HG03159 (cell line): Measurements from ENCODE around the gene SYK.

Experiments used
- ATAC-seq: cut with Tn5 transposase; IDR thresholded peaks from one replicate; pipeline ENCODE4 v1.9.1; 2021; ENCODE audit warnings: mild to moderate bottlenecking, moderate library complexity; ENCODE audit not compliant: unreplicated experiment

The SYK gene

DNA sequence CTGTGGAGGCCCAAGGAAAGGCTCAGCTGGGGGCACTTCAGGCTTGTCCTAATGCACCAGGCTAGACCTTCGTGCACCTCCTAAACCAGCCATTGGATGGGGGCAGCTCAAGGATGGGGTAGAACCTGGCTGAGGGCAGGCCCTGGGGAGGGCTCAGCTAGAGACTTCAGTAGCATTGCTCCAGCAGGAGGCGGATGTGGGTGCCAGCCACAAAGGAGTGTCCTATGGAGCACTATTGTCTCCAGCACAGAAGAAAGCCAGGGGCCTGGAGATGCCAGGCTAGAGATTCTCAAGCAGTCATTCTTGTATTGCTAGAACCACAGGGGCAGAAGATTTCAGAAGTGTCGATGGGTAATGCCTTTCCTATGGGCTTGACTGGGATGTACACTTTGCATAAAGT lies 131.8 kb downstream of the SYK start:
- ATAC-seq = no peak

DNA sequence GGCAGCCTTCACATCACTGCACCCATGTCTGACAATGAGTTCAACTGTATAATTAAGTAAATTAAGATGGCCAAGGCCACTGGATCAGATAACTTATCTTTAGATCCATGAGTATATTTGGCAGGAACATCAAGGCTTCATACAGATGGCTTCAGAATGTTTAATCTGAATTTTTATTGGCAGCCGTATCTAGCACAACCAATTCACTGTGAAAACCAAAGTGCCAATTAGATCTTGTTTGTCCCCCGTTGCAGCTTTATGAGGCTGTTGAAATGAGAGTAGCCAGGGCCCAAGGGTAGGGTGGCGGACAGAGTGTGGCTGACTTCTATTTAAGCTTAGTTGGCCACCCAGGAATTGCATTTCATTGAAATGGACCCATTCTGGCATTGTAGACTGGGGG lies 137.7 kb downstream of the SYK start:
- no peak for ATAC-seq

DNA sequence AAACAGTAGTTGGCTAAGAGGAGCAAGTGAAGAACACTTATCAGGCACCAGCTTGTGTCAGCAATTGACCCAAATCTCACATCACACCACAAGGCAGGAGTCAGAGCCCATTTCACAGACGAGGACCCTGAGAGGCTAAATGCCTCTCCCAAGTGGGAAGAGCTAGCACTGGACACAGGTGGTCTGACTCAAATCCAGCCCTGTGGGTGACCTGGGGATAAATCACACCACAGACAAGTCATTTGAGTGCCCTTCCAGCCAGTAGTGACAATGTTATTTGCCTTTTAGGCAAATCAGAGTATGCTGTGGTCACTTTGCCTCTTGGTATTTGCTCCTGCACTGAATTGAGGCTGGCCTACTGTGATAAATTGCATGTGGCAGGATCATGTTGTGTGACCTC lies 138.7 kb downstream of the SYK start:
- ATAC-seq = no peak

DNA sequence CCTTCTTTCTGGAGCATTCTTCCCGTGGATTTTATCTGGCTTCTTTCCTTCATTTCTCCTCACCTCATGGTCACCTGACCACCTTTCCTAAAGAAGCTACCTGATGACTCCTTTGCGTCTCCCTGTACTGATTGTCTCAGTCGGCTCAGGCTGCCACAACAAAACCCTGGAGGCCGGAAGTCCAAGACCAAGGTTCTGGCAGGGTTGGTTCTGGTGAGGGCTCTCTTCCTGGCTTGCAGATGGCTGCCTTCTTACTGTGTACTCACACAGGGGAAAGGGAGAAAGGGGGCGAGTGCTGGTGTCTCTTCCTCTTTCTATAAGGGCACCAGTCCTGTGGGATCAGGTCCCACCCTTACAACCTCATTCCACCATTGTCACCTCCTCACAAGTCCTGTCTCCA lies 140.0 kb downstream of the SYK start:
- ATAC-seq = no peak

DNA sequence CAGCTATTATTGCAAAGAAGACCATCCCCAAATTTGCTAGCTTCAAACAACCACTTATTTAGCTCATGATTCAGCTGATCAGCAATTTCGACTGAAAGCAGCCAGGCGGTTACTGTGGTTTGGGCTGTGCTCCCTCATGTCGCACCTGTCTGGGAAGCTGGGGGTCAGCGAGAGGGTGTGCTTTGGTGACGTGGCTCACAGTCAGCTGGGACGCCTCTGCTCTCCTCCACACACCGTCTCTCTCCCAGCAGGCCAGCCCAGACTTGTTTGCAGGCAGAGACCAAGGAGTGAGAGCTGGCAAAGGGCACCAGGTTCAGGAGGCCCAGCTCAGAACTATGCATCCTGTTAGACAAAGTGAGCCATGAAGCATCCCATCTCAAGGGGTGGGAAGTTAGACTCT lies 140.9 kb downstream of the SYK start:
- no peak for ATAC-seq

DNA sequence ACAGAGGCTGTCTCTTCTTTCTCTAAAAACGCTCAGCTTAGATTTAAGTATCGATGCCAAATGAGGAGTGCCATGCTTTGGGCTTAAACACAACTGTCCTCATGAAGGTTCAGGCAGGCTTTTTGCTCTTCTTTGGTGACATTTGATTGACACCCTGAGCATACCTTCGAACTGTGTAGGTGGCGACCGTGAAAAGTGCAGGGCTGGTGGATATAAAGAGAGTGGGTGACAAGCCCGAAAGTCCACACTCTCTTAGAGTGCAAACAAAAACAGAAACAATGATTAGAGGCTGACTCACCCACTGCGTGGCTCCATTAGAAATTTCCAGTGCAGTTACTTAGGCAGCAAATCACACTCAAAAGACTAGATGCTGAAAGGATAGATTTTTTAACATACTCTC lies 141.7 kb downstream of the SYK start:
- ATAC-seq = no peak

DNA sequence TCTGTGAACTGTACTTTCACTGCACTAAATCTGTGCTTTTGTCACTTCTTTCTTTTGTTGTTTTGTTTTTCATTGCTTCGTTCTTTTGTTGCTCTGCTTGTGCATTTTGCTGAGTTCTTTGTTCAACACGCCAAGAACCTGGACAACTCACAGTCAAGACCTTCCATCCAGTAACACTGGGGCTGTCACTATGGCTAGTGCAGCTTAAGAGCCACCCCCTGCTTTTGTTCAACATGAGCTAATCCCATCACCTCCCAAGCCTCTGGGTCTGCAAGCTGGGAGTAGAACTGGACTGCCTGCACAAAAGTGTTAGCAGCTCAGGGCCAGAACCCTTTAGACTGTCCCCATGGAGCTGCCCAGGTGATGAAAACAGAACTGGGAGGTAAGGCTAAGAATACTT lies 143.7 kb downstream of the SYK start:
- no peak for ATAC-seq

DNA sequence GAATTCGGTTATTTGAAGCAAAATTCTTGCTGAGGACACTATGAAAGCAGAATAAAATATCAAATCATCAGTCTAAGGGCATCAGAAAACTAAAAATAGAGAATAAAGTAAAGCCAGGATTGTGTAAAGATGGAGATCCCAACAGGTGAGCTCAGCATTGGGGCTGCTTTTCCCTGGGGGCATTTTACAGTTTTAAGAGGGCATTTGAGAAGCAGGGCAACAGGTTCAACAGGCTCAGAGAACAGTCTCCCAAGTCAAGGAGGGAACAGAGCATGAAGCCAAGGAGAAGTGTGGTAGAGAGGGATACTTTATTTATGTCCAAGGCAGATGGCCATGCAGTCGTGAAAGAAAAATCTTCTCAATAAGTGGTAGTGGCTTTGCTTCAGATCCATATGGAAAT lies 145.4 kb downstream of the SYK start:
- ATAC-seq = no peak
